NB4 (cell line): ENCODE results near the gene TRPM4.

ENCODE experiments used
- CTCF ChIP-seq: IDR thresholded peaks from one replicate; pipeline ENCODE4 v1.5.1; 2012; ENCODE audit warnings: low read depth, low read length
- MAX ChIP-seq: IDR thresholded peaks from 2 replicates; pipeline ENCODE4 v1.6.1; 2011; ENCODE audit warnings: low read depth, low read length

- no peak for TF ChIP-seq CTCF
- TF ChIP-seq MAX, result no peak
These were observed 28.9 kb upstream of the TRPM4 start for GRCh38 chr19:49128545-49129237.
